ENCODE results near the gene PPIE. TPM values are rescaled to one million over a fixed set of nuclear protein-coding genes. Genes with fewer than 3 reads are reported as not detected.

Gene PPIE
- total and polyA plus RNA-seq, 2 of the 13 experiments (the other 11 are each of a cell fraction or from before 2014, with no cell fraction given): 15.3 to 26.3 TPM

- H3K9me3 ChIP-seq (ENCODE audit: low read length): no peaks in the 10 kb centered on the region
- 33% methylated on average over 19 of the region's 47 CpGs for whole genome bisulfite sequencing (ENCODE audit: low lambda C conversion rate)
- ATAC-seq: peak; percentile 98
- DNase-seq (ENCODE audit: low spot score): peak; percentile 72
- H3K27ac ChIP-seq (ENCODE audit: extremely low read length, insufficient read depth, low read length): no peak within 1 kb of the TSS
- BruUV-seq (replicated peaks): no TSS peak
- ChIA-PET CTCF (ENCODE audit: low intra/inter-chr PET ratio, low total read pairs) (no interaction called here), POLR2A (no interaction called here)
- H3K36me3 ChIP-seq (replicated peaks in 1 of 2; ENCODE audit: control insufficient read depth in 1 of 2, insufficient read depth in 2 of 2, low read length in 2 of 2): no peaks in the 10 kb centered on the region
- peaks cover 11 to 49% of the 10 kb centered on the region in 2 experiments; a peak in 4 of 5 replicates for H3K27me3 ChIP-seq (ENCODE audit: control insufficient read depth in 1 of 2, insufficient read depth in 2 of 2, low read length in 2 of 2)
- intact Hi-C loops (cut with micrococcal nuclease; ENCODE audit: unreplicated experiment): no loop called here
- H3K4me2 ChIP-seq (ENCODE audit: low read depth, low read length): peak within 1 kb of the TSS; percentile 69
- H3K9ac ChIP-seq (ENCODE audit: insufficient read depth, low read depth, low read length): no peak within 1 kb of the TSS
- no peaks in the 10 kb centered on the region for H3K79me2 ChIP-seq (ENCODE audit: insufficient read depth, low read length)
- peaks cover 11% of the 10 kb centered on the region; the same call in 1 of the 2 replicates for H3K4me1 ChIP-seq (ENCODE audit: insufficient read depth, low read length)
- peak within 1 kb of the TSS in 1 of 3 experiments; percentile 43; a peak in 1 of 6 replicates for H3K4me3 ChIP-seq (replicated peaks in 1 of 3; ENCODE audit: insufficient read depth in 1 of 3, low read depth in 2 of 3, low read length in 3 of 3)
- H2AFZ ChIP-seq (ENCODE audit: low read length): no peak within 1 kb of the TSS
- no peaks in the 10 kb centered on the region for H4K20me1 ChIP-seq (ENCODE audit: insufficient read depth, low read length)
- no peak for FAIRE-seq
- in situ Hi-C loops (cut with HindIII; ENCODE audit: extremely low pct_ligation_motif_present, low pct_unique_long_range_greater_than_20kb): no loop called here
- TF ChIP-seq ZFP91 (CRISPR knock-in tag; IDR thresholded peaks at IDR 0.05; ENCODE audit: borderline replicate concordance) (no peak), GABPB1 (CRISPR knock-in tag; IDR thresholded peaks at IDR 0.05) (peak; percentile 41; the same call in 1 of the 2 replicates), ZNF232 (CRISPR knock-in tag; IDR thresholded peaks at IDR 0.05; ENCODE audit: borderline replicate concordance) (no peak), NFATC3 (CRISPR knock-in tag; IDR thresholded peaks at IDR 0.05) (no peak), ZNF335 (CRISPR knock-in tag; IDR thresholded peaks at IDR 0.05) (no peak), PCBP1 (IDR thresholded peaks at IDR 0.05; ENCODE audit: borderline replicate concordance, low read depth, low read length) (no peak), ZSCAN25 (CRISPR knock-in tag; IDR thresholded peaks at IDR 0.05) (no peak), ATF2 (CRISPR knock-in tag; IDR thresholded peaks at IDR 0.05) (no peak), RFXAP (CRISPR knock-in tag; IDR thresholded peaks at IDR 0.05; ENCODE audit: borderline replicate concordance) (no peak), NR1H2 (CRISPR knock-in tag; IDR thresholded peaks at IDR 0.05; ENCODE audit: borderline replicate concordance, low read depth) (no peak), NFYC (CRISPR knock-in tag; IDR thresholded peaks at IDR 0.05) (peak; percentile 78), MTA3 (CRISPR knock-in tag; IDR thresholded peaks at IDR 0.05) (no peak), RBFOX2 (IDR thresholded peaks at IDR 0.05; ENCODE audit: low read depth, low read length) (no peak), ZBTB26 (CRISPR knock-in tag; IDR thresholded peaks at IDR 0.05; ENCODE audit: borderline replicate concordance) (no peak), MYPOP (CRISPR knock-in tag; IDR thresholded peaks at IDR 0.05) (no peak), PATZ1 (CRISPR knock-in tag; IDR thresholded peaks at IDR 0.05) (no peak), ZNF605 (CRISPR knock-in tag; IDR thresholded peaks at IDR 0.05) (no peak)
Observed at GRCh38 chr1:39691383-39692151, 47.1 kb upstream of the PPIE start, which contains the start of gene HPCAL4. Gene HPCAL4 (minus strand): TSS chr1:39691433. CDS start chr1:39684603, 6,830 bp downstream.
